HepG2 (cell line): ENCODE data around the gene UBE2Q1. TPM values are rescaled to one million over a fixed set of nuclear protein-coding genes. Genes with fewer than 3 reads are reported as not detected.

Source experiments
- ATAC-seq: fragments of 200-7000 bp; cut with Tn5 transposase; 3 replicates; pipeline ENCODE4 v1.9.1; 2020; ENCODE audit warnings: mild to moderate bottlenecking, moderate library complexity
- BruUV-seq: library from RNA; stranded (reverse); fragments of 400-500 nt; replicated peaks from 2 replicates; lab custom pipeline; 2021; lab: Mats Ljungman, UMichigan
- CTCF ChIA-PET: fragments of 300-600 bp; formaldehyde crosslinking; extraction: SDS; loops from one replicate; lab custom pipeline; 2021; ENCODE audit warnings: low total read pairs, inconsistent platforms, low intra/inter-chr PET ratio; lab: Yijun Ruan, JAX
- POLR2A ChIA-PET: fragments of 350-600 bp; sonication (Branson Sonifier 250); formaldehyde crosslinking; loops from one replicate; lab custom pipeline; 2020; ENCODE audit warnings: antibody characterized with exemption, inconsistent platforms; lab: Yijun Ruan, JAX
- DNase-seq: peaks from one replicate; pipeline ENCODE4 v3.0.0-alpha.2; 2015; ENCODE audit warnings: low spot score
- FAIRE-seq: peaks from 3 replicates; lab custom pipeline; 2011; peaks lifted over from hg19 to GRCh38; lab: Jason Lieb, UNC
- H2AFZ ChIP-seq: one replicate; pipeline ENCODE4 v1.6.1; 2011; ENCODE audit warnings: low read length, inconsistent platforms
- H3K27ac ChIP-seq: fragments of 300-600 bp; 3 replicates; pipeline ENCODE4 v1.8.0; 2011; ENCODE audit warnings: mixed run types, mild to moderate bottlenecking, mixed read lengths, low read length, inconsistent platforms; ENCODE audit not compliant: insufficient read depth; ENCODE audit errors: extremely low read length
- H3K27me3 ChIP-seq, 2 experiments: fragments of 200-600 bp in 1 of 2; 2 replicates in 1 of 2; 3 replicates in 1 of 2; pipeline versions ENCODE4 v1.6.0 to v1.8.0; 2011; ENCODE audit warnings: low read length in 2 of 2, mild to moderate bottlenecking in 2 of 2, moderate library complexity in 2 of 2, inconsistent platforms in 1 of 2; ENCODE audit not compliant: insufficient read depth in 2 of 2, control insufficient read depth in 1 of 2
- H3K36me3 ChIP-seq, 2 experiments: fragments of 200-600 bp in 1 of 2; replicated peaks in 1 of 2; 2 replicates in 1 of 2; 3 replicates in 1 of 2; pipeline versions ENCODE4 v1.5.1 to v1.8.0; 2011; ENCODE audit warnings: low read length in 2 of 2, inconsistent platforms in 1 of 2; ENCODE audit not compliant: insufficient read depth in 2 of 2, control insufficient read depth in 1 of 2
- H3K4me1 ChIP-seq: 2 replicates; pipeline ENCODE4 v1.5.1; 2012; ENCODE audit warnings: low read length, inconsistent platforms; ENCODE audit not compliant: insufficient read depth
- H3K4me2 ChIP-seq: 2 replicates; pipeline ENCODE4 v1.6.0; 2011; ENCODE audit warnings: low read depth, low read length, inconsistent platforms
- H3K4me3 ChIP-seq, 3 experiments: fragments of 200-600 bp in 1 of 3; sonication (generic), shearing (Covaris generic) in 1 of 3; replicated peaks in 1 of 3; 2 replicates each; pipeline ENCODE4 v1.5.1; 2011 to 2016; ENCODE audit warnings: low read length in 3 of 3, inconsistent platforms in 2 of 3, low read depth in 2 of 3, mild to moderate bottlenecking in 2 of 3, control low read depth in 1 of 3, mixed read lengths in 1 of 3; ENCODE audit not compliant: insufficient read depth in 1 of 3
- H3K79me2 ChIP-seq: one replicate; pipeline ENCODE4 v1.6.1; 2011; ENCODE audit warnings: low read length, inconsistent platforms; ENCODE audit not compliant: insufficient read depth
- H3K9ac ChIP-seq: 2 replicates; pipeline ENCODE4 v1.6.0; 2011; ENCODE audit warnings: mild to moderate bottlenecking, low read depth, low read length, inconsistent platforms; ENCODE audit not compliant: insufficient read depth
- H3K9me3 ChIP-seq: 2 replicates; pipeline ENCODE4 v1.5.1; 2012; ENCODE audit warnings: mild to moderate bottlenecking, low read length
- H4K20me1 ChIP-seq: 2 replicates; pipeline ENCODE4 v1.6.0; 2011; ENCODE audit warnings: inconsistent platforms, mild to moderate bottlenecking, low read length, moderate library complexity; ENCODE audit not compliant: insufficient read depth
- CEBPG ChIP-seq: IDR thresholded peaks from 2 replicates; pipeline ENCODE4 v1.6.1; 2016
- ERF ChIP-seq: IDR thresholded peaks from 2 replicates; pipeline ENCODE4 v1.6.1; 2018; ENCODE audit warnings: missing biosample characterization, missing genetic modification reagents
- FOXK1 ChIP-seq: sonication (generic); formaldehyde crosslinking; IDR thresholded peaks from 2 replicates; pipeline ENCODE4 v1.4.0; 2020; ENCODE audit warnings: low read depth, missing genetic modification reagents, borderline replicate concordance
- GATA4 ChIP-seq: sonication (generic); IDR thresholded peaks from 2 replicates; pipeline ENCODE4 v1.6.1; 2016; ENCODE audit warnings: antibody characterized with exemption, low read depth, borderline replicate concordance
- KDM5A ChIP-seq: fragments of 200-600 bp; sonication (generic); IDR thresholded peaks from 2 replicates; pipeline ENCODE4 v1.7.0; 2018; ENCODE audit warnings: antibody characterized with exemption, mild to moderate bottlenecking, low read length, borderline replicate concordance
- PAF1 ChIP-seq: IDR thresholded peaks from 2 replicates; pipeline ENCODE4 v1.6.1; 2016; ENCODE audit warnings: missing genetic modification reagents, missing compliant biosample characterization
- RBM22 ChIP-seq: fragments of 200-400 bp; formaldehyde crosslinking; optimal IDR thresholded peaks from 2 replicates; pipeline ENCODE3; 2017; ENCODE audit warnings: mild to moderate bottlenecking, low read length, moderate library complexity
- SATB2 ChIP-seq: sonication (generic); formaldehyde crosslinking; IDR thresholded peaks from 2 replicates; pipeline ENCODE4 v1.5.0; 2020; ENCODE audit warnings: missing genetic modification reagents
- TBL1XR1 ChIP-seq: fragments of 150-350 bp; IDR thresholded peaks from 2 replicates; pipeline ENCODE4 v1.6.1; 2014; ENCODE audit warnings: borderline replicate concordance, low read length; ENCODE audit not compliant: partially characterized antibody
- ZKSCAN8 ChIP-seq: IDR thresholded peaks from 2 replicates; pipeline ENCODE4 v1.6.1; 2016; ENCODE audit warnings: borderline replicate concordance, missing genetic modification reagents, missing compliant biosample characterization
- ZNF253 ChIP-seq: sonication (generic); formaldehyde crosslinking; IDR thresholded peaks from 2 replicates; pipeline ENCODE4 v1.8.0; 2022; ENCODE audit warnings: mild to moderate bottlenecking, missing genetic modification reagents, borderline replicate concordance
- ZNF382 ChIP-seq: sonication (generic); formaldehyde crosslinking; IDR thresholded peaks from 2 replicates; pipeline ENCODE4 v1.5.0; 2020; ENCODE audit warnings: missing genetic modification reagents, mild to moderate bottlenecking, borderline replicate concordance
- ZNF777 ChIP-seq: sonication (generic); formaldehyde crosslinking; IDR thresholded peaks from 2 replicates; pipeline ENCODE4 v1.4.0; 2020; ENCODE audit warnings: missing genetic modification reagents
- ZNF839 ChIP-seq: sonication (generic); formaldehyde crosslinking; IDR thresholded peaks from 2 replicates; pipeline ENCODE4 v1.4.0; 2020; ENCODE audit warnings: missing genetic modification reagents, mild to moderate bottlenecking, borderline replicate concordance
- WGBS: methylation state at CpG from one replicate; pipeline ENCODE4 v1.1.6; 2017; ENCODE audit warnings: low lambda C conversion rate; 5-methylcytosine and 5-hydroxymethylcytosine counted together
- in situ Hi-C: cut with HindIII; loops from 2 replicates; pipeline ENCODE4 v1.10.0; 2017; ENCODE audit warnings: low pct_unique_long_range_greater_than_20kb; ENCODE audit not compliant: extremely low pct_ligation_motif_present
- intact Hi-C: fragments of 100-400 bp; cut with micrococcal nuclease; formaldehyde crosslinking; loops from one replicate; pipeline ENCODE4 v1.10.0; 2022; ENCODE audit not compliant: unreplicated experiment
- polyA plus RNA-seq, 8 experiments: library from polyadenylated mRNA; depleted of rRNA in 3 of 8; stranded (reverse) in 7 of 8; unstranded in 1 of 8; fragments of >200 nt; fragmentation: Illumina TruSeq in 4 of 8; extraction: Trizol in 4 of 8; gene quantifications; 2 replicates each; pipeline versions ENCODE4 v1.2.1 to v1.2.3, GENCODE V29; 2011 to 2016; ENCODE audit warnings: low read depth in 4 of 8, missing spikeins in 1 of 8, mixed read lengths in 1 of 8; ENCODE audit not compliant: insufficient read depth in 1 of 8
- total RNA-seq, 5 experiments: library from RNA; depleted of rRNA; stranded (reverse); fragments of >200 nt; fragmentation: Illumina TruSeq; extraction: Trizol; gene quantifications; 2 replicates each; pipeline ENCODE4 v1.2.3, GENCODE V29; 2016; ENCODE audit warnings: low read depth in 1 of 5
- TF ChIP-seq, protein P1 (sequence below), 2 experiments: sonication (generic) in 1 of 2; formaldehyde crosslinking in 1 of 2; IDR thresholded peaks; 2 replicates each; pipeline versions ENCODE4 v1.4.0 to v1.6.1; 2018 to 2020; ENCODE audit warnings: missing genetic modification reagents in 2 of 2, borderline replicate concordance in 1 of 2, low read depth in 1 of 2, mild to moderate bottlenecking in 1 of 2, missing biosample characterization in 1 of 2
- TF ChIP-seq, protein P2 (sequence below): sonication (generic); formaldehyde crosslinking; IDR thresholded peaks from 2 replicates; pipeline ENCODE4 v1.5.1; 2020; ENCODE audit warnings: missing genetic modification reagents, mild to moderate bottlenecking, borderline replicate concordance
- TF ChIP-seq, protein P3 (sequence below): sonication (generic); formaldehyde crosslinking; IDR thresholded peaks from 2 replicates; pipeline ENCODE4 v1.4.0; 2020; ENCODE audit warnings: mild to moderate bottlenecking, missing genetic modification reagents

UBE2Q1 gene
- total and polyA plus RNA-seq, 2 of the 13 experiments (the other 11 are each of a cell fraction or from before 2014, with no cell fraction given): 11.7 to 41.7 TPM

DNA sequence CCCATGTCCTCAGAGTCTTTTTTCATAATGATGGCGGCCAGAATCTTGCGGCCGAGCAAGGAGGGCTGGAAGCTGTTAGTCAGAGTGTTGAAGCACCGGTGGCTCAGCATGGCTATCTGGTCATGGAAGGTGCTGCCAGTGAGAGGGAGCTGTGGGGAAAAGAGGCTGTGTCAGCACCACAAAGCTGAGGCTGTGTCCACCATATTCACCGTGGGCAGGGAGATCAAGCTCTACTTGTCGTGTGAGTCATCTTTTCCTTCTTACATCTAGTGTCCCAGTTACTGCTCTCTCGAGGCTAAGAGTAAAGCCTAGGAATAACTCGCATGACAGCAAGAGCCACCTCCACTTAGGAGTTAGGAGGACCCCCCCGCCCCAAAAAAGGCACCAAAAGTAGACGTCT is 31.3 kb upstream of the UBE2Q1 start:
- no peak overlapping the region for H3K27ac ChIP-seq
- H4K20me1 ChIP-seq: peaks cover 7% of the 10 kb centered on the region; the same call in 1 of the 2 replicates
- no peaks in the 10 kb centered on the region for H3K27me3 ChIP-seq
- CTCF ChIA-PET: no interaction called here
- POLR2A ChIA-PET: no interaction called here
- 93% methylated on average over 9 of the region's 10 CpGs for WGBS
- no peak for ATAC-seq
- in situ Hi-C loops (no loop called here), intact Hi-C loops (no loop called here)
- H2AFZ ChIP-seq: no peak overlapping the region
- peaks cover 38 to 99% of the 10 kb centered on the region in 2 experiments for H3K36me3 ChIP-seq
- H3K9ac ChIP-seq: no peak overlapping the region
- no peak overlapping the region for H3K4me2 ChIP-seq
- 0 out of 2 replicates have a peak, but pooled peaks cover 7% of the 10 kb centered on the region for H3K4me1 ChIP-seq
- no peak for DNase-seq
- BruUV-seq: no TSS peak
- no peak for FAIRE-seq
- TF ChIP-seq RBM22: peak; percentile 41
- TF ChIP-seq ZKSCAN8: no peak
- H3K9me3 ChIP-seq: no peaks in the 10 kb centered on the region
- no peak overlapping the region for H3K4me3 ChIP-seq
- no peaks in the 10 kb centered on the region for H3K79me2 ChIP-seq

DNA sequence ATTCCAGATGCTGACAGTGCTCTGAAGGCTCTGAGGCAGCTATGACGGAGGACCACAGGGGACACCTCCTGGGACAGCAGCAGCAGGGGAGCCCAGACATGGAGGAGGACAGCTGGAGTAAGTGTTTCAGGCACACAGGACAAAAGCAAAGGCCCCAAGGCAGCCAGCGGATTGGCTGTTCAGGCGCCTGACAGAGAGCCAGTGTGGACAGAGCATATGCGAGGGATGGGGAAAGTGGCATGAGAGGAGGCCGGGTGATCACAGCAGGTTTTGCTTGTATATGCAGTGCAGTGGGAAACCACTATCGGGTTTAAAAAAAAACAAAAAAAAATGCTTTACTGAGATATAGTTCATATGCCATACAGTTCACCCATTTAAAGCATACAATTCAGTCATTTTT is 28.2 kb upstream of the UBE2Q1 start:
- 91% methylated on average over 6 of the region's 6 CpGs for WGBS
- H3K79me2 ChIP-seq: no peaks in the 10 kb centered on the region
- no peak overlapping the region for H3K4me3 ChIP-seq
- no peak for FAIRE-seq
- H3K4me1 ChIP-seq: 0 out of 2 replicates have a peak, but pooled peaks cover 7% of the 10 kb centered on the region
- intact Hi-C loops (no loop called here), in situ Hi-C loops (no loop called here)
- H3K9me3 ChIP-seq: no peaks in the 10 kb centered on the region
- no peak overlapping the region for H3K4me2 ChIP-seq
- ChIA-PET CTCF (no interaction called here), POLR2A (no interaction called here)
- H2AFZ ChIP-seq: no peak overlapping the region
- H3K36me3 ChIP-seq: peaks cover 44 to 99% of the 10 kb centered on the region in 2 experiments
- no peaks in the 10 kb centered on the region for H3K27me3 ChIP-seq
- no peak overlapping the region for H3K27ac ChIP-seq
- no peak for DNase-seq
- BruUV-seq: no TSS peak
- H4K20me1 ChIP-seq: peaks cover 3% of the 10 kb centered on the region; the same call in 1 of the 2 replicates
- H3K9ac ChIP-seq: no peak overlapping the region
- ATAC-seq: no peak
- TF ChIP-seq ZNF839 (CRISPR knock-in tag) (no peak), ZNF382 (CRISPR knock-in tag) (no peak), SATB2 (CRISPR knock-in tag) (no peak), ZNF777 (CRISPR knock-in tag) (no peak), PAF1 (CRISPR knock-in tag) (no peak), FOXK1 (no peak), TBL1XR1 (no peak), ZNF253 (CRISPR knock-in tag) (no peak), CEBPG (CRISPR knock-in tag) (no peak), GATA4 (no peak), KDM5A (no peak), ERF (CRISPR knock-in tag) (no peak)
- TF ChIP-seq, protein P1, sequence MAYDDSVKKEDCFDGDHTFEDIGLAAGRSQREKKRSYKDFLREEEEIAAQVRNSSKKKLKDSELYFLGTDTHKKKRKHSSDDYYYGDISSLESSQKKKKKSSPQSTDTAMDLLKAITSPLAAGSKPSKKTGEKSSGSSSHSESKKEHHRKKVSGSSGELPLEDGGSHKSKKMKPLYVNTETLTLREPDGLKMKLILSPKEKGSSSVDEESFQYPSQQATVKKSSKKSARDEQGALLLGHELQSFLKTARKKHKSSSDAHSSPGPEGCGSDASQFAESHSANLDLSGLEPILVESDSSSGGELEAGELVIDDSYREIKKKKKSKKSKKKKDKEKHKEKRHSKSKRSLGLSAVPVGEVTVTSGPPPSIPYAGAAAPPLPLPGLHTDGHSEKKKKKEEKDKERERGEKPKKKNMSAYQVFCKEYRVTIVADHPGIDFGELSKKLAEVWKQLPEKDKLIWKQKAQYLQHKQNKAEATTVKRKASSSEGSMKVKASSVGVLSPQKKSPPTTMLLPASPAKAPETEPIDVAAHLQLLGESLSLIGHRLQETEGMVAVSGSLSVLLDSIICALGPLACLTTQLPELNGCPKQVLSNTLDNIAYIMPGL (CRISPR knock-in tag; IDR thresholded peaks at IDR 0.05; ENCODE audit: borderline replicate concordance in 1 of 2, low read depth in 1 of 2): no peak
- TF ChIP-seq, protein P2, sequence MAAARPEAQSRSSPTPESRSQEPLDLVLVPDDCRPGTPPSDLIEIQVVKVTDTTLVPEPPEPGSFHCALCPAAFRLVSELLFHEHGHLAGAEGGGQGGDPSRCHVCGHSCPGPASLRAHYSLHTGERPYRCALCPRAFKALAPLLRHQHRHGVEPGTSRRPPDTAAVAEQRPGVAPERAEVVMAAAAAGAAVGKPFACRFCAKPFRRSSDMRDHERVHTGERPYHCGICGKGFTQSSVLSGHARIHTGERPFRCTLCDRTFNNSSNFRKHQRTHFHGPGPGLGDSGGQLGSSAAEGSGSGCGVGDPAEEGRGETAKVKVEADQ: no peak
- TF ChIP-seq, protein P3, sequence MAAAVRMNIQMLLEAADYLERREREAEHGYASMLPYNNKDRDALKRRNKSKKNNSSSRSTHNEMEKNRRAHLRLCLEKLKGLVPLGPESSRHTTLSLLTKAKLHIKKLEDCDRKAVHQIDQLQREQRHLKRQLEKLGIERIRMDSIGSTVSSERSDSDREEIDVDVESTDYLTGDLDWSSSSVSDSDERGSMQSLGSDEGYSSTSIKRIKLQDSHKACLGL (CRISPR knock-in tag): no peak
